GM18868 (cell line): ENCODE results near the gene UQCRHL.

Experiments
- ATAC-seq: cut with Tn5 transposase; IDR thresholded peaks from one replicate; pipeline ENCODE4 v1.9.1; 2021; ENCODE audit warnings: mild to moderate bottlenecking, moderate library complexity; ENCODE audit not compliant: unreplicated experiment

UQCRHL gene

GRCh38 chr1:15760520-15761211 is 46.8 kb downstream of the UQCRHL start:
- no peak for ATAC-seq

GRCh38 chr1:15758953-15759661 is 48.3 kb downstream of the UQCRHL start:
- ATAC-seq: no peak

GRCh38 chr1:15758343-15758931 is 49.0 kb downstream of the UQCRHL start, which contains the start of gene FBLIM1:
TSS of gene FBLIM1 (plus strand) at chr1:15758795. CDS start at chr1:15764984, 6,189 bp downstream.
- no peak for ATAC-seq

GRCh38 chr1:15757575-15758342 is 49.7 kb downstream of the UQCRHL start:
- no peak for ATAC-seq
